ENCODE results near the gene FAM227B.
"Not testable (repeated sequence)": the region's sequence is repeated elsewhere in the genome, so short reads cannot be mapped to it uniquely, and the experiment has no call there.

The FAM227B gene

GRCh38 chr15:49421991-49422390 is 198.6 kb downstream of the FAM227B start:
- Mint-ChIP-seq H3K27me3 (peaks cover 7% of the 10 kb centered on the region), H3K27ac (no peak overlapping the region), H3K4me1 (peaks cover 7% of the 10 kb centered on the region), H3K36me3 (no peaks in the 10 kb centered on the region), H3K9me3 (no peaks in the 10 kb centered on the region), H3K4me3 (peak overlapping the region; percentile 58)
- no peak for ATAC-seq

- Mint-ChIP-seq H3K9me3 (no peaks in the 10 kb centered on the region), H3K4me1 (peaks cover 7% of the 10 kb centered on the region), H3K27me3 (peaks cover 27% of the 10 kb centered on the region), H3K36me3 (no peaks in the 10 kb centered on the region), H3K27ac (no peak overlapping the region), H3K4me3 (no peak overlapping the region)
- no peak for ATAC-seq
Observed at GRCh38 chr15:49418811-49419210, 201.8 kb downstream of the FAM227B start.

- ATAC-seq = no peak
- peaks cover 46% of the 10 kb centered on the region for H3K27me3 Mint-ChIP-seq
- H3K4me1 Mint-ChIP-seq = no peaks in the 10 kb centered on the region
- no peaks in the 10 kb centered on the region for H3K9me3 Mint-ChIP-seq
- H3K27ac Mint-ChIP-seq = no peak overlapping the region
- no peak overlapping the region for H3K4me3 Mint-ChIP-seq
- H3K36me3 Mint-ChIP-seq = no peaks in the 10 kb centered on the region
Observed at GRCh38 chr15:49415638-49416037, 205.0 kb downstream of the FAM227B start.

DNA sequence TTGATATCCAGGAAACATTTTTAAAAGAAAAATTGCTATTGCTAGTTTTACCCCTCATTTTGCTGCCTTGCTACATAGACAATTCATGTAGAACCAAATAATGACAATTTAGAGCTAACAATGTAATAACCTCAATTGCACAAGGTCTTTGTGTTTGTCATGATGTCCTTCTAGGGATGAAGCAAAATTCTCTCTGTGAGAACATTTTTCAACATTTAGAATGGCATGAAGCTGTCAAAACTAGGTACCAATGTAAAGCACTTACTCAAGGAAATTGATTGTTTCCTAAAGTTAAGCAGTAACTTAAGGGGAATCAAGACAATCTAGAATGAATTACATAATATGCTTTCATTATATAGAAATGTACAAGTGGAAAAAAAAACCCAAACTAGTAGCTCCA is 205.5 kb downstream of the FAM227B start:
- Mint-ChIP-seq H3K27ac (no peak overlapping the region), H3K4me3 (no peak overlapping the region), H3K36me3 (no peaks in the 10 kb centered on the region), H3K27me3 (peaks cover 50% of the 10 kb centered on the region), H3K4me1 (no peaks in the 10 kb centered on the region), H3K9me3 (no peaks in the 10 kb centered on the region)
- no peak for ATAC-seq

- no peaks in the 10 kb centered on the region for H3K36me3 Mint-ChIP-seq
- ATAC-seq = no peak
Observed at GRCh38 chr15:49412797-49413196, 207.8 kb downstream of the FAM227B start.

GRCh38 chr15:49410641-49411040 is 210.0 kb downstream of the FAM227B start:
- no peak overlapping the region for H3K27ac Mint-ChIP-seq
- H3K4me3 Mint-ChIP-seq = no peak overlapping the region
- H3K27me3 Mint-ChIP-seq = peaks cover 63% of the 10 kb centered on the region
- ATAC-seq = no peak
- H3K36me3 Mint-ChIP-seq = no peaks in the 10 kb centered on the region
- H3K9me3 Mint-ChIP-seq = no peaks in the 10 kb centered on the region
- no peaks in the 10 kb centered on the region for H3K4me1 Mint-ChIP-seq

More at GRCh38 chr15:49412797-49413196, 207.8 kb downstream of the FAM227B start:
- Mint-ChIP-seq H3K4me1 (no peaks in the 10 kb centered on the region), H3K4me3 (no peak overlapping the region), H3K27ac (no peak overlapping the region), H3K27me3 (peaks cover 69% of the 10 kb centered on the region), H3K9me3 (no peaks in the 10 kb centered on the region)

DNA sequence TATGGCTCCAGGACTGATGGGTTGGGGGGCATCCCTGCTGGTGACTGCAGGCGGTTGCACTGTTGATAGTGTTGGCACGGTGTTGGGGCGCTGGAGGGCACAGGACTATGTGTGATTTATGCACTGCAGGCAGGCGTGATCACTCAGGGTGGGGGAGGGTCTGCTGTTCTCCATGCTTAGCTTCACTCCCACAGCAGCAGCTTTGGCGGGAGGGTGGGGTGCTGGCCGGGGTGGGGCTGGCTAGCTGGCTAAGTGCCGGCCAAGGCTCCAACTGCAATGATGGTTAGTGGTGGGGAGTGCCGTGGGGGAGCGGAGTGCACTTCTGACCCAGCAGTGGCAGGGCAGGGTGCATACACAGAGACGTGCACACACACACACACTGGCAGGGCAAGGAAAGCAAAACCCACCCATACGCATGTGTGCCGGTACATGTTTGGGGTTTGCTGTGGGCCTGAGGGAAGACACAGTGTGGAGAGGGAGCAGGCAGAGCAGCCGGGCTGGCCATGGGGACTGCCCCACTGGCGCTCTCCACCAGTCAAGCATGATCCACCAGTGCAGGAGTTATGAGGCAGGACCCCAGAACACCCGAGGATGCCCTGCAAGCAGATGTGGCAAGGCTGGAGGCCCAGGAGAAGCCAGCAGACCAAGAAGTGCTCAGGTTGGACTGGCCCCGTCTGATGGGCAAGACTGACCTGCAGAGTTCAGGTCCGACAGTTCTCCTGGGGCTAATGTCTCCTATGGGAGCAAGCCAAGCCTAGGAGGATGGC is 214.1 kb downstream of the FAM227B start:
- no peaks in the 10 kb centered on the region for H3K4me1 Mint-ChIP-seq
- H3K4me3 Mint-ChIP-seq = no peak overlapping the region
- no peaks in the 10 kb centered on the region for H3K9me3 Mint-ChIP-seq
- ATAC-seq = peak; percentile 47
- peaks cover 38% of the 10 kb centered on the region for H3K27me3 Mint-ChIP-seq
- H3K36me3 Mint-ChIP-seq = no peaks in the 10 kb centered on the region
- no peak overlapping the region for H3K27ac Mint-ChIP-seq

GRCh38 chr15:49402515-49403296 is 217.9 kb downstream of the FAM227B start:
- H3K36me3 Mint-ChIP-seq, H3K9me3 Mint-ChIP-seq, H3K4me1 Mint-ChIP-seq, ATAC-seq, H3K27me3 Mint-ChIP-seq, H3K4me3 Mint-ChIP-seq, H3K27ac Mint-ChIP-seq: not testable (repeated sequence)

DNA sequence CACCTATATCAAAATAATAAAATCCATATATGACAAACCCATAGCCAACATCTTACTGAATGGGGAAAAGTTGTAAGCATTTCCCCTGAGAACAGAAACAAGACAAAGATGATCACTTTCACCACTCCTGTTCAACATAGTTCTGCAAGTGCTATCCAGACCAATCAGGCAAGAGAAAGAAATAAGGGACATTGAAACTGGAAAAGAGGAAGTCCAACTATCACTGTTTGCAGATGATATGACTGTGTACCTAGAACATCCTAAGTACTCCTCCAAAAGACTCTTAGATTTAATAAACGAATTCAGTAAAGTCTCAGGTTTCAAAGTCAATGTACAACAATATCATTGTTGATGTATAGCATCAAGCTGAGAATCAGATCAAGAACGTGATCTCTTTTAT is 233.1 kb downstream of the FAM227B start:
- Mint-ChIP-seq H3K27me3 (peaks cover 17% of the 10 kb centered on the region), H3K27ac (no peak overlapping the region), H3K36me3 (no peaks in the 10 kb centered on the region), H3K4me3 (no peak overlapping the region), H3K4me1 (no peaks in the 10 kb centered on the region), H3K9me3 (peaks cover 3% of the 10 kb centered on the region)
- peak; percentile 64 for ATAC-seq

DNA sequence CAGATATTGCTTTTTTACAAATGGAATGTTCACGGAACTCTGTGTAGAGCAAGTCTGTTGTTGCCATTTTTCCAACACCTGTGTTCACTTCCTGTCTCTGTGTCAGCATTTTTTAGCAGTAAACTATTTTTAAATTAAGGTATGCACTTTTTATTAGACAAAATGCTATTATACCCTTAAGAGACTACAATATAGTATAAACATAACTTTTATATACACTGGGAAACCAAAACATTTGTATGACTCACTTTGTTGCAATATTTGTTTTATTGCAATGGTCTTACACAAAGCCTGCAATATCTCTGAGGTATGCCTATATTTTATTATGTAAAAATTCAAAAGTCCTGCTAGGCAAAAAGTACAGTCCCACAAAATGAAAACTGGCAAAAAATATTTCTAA is 237.4 kb downstream of the FAM227B start:
- Mint-ChIP-seq H3K9me3 (peaks cover 3% of the 10 kb centered on the region), H3K4me1 (no peaks in the 10 kb centered on the region), H3K36me3 (no peaks in the 10 kb centered on the region), H3K27ac (no peak overlapping the region), H3K4me3 (no peak overlapping the region), H3K27me3 (peaks cover 7% of the 10 kb centered on the region)
- ATAC-seq = no peak

- H3K4me3 Mint-ChIP-seq = no peak overlapping the region
- no peaks in the 10 kb centered on the region for H3K4me1 Mint-ChIP-seq
- H3K27me3 Mint-ChIP-seq = no peaks in the 10 kb centered on the region
- ATAC-seq = no peak
- no peak overlapping the region for H3K27ac Mint-ChIP-seq
- peaks cover 3% of the 10 kb centered on the region for H3K9me3 Mint-ChIP-seq
- no peaks in the 10 kb centered on the region for H3K36me3 Mint-ChIP-seq
Observed at GRCh38 chr15:49382394-49382793, 238.2 kb downstream of the FAM227B start.

DNA sequence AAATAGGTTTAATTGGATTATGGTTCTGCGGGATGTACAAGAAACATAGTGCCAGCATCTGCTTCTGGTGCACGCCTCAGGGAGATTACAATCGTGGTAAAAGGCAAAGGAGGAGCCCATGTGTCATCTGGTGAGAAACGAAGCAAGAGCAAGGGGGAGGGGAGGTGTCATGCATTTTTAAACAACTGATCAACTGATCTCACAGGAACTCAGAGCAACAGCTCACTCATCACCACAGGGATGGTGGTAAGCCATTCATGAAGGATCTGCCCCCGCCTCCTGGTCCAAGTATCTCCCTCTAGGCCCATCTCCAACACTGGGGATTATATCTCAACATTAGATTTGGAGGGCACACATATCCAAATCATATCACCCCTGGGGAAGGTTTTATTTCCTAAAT is 239.7 kb downstream of the FAM227B start:
- Mint-ChIP-seq H3K27ac (no peak overlapping the region), H3K4me1 (no peaks in the 10 kb centered on the region), H3K27me3 (no peaks in the 10 kb centered on the region), H3K36me3 (no peaks in the 10 kb centered on the region), H3K4me3 (no peak overlapping the region), H3K9me3 (no peaks in the 10 kb centered on the region)
- ATAC-seq = no peak

- Mint-ChIP-seq H3K36me3 (no peaks in the 10 kb centered on the region), H3K27me3 (no peaks in the 10 kb centered on the region), H3K27ac (no peak overlapping the region)
Observed at GRCh38 chr15:49379996-49380395, 240.6 kb downstream of the FAM227B start.

GRCh38 chr15:49372366-49372765 is 248.3 kb downstream of the FAM227B start:
- no peak overlapping the region for H3K27ac Mint-ChIP-seq
- ATAC-seq = no peak
- no peaks in the 10 kb centered on the region for H3K27me3 Mint-ChIP-seq
- no peaks in the 10 kb centered on the region for H3K36me3 Mint-ChIP-seq
- H3K4me1 Mint-ChIP-seq = no peaks in the 10 kb centered on the region
- no peak overlapping the region for H3K4me3 Mint-ChIP-seq
- H3K9me3 Mint-ChIP-seq = no peaks in the 10 kb centered on the region

More at GRCh38 chr15:49379996-49380395, 240.6 kb downstream of the FAM227B start:
- H3K4me3 Mint-ChIP-seq = no peak overlapping the region
- ATAC-seq = no peak
- H3K9me3 Mint-ChIP-seq = no peaks in the 10 kb centered on the region
- H3K4me1 Mint-ChIP-seq = no peaks in the 10 kb centered on the region

GRCh38 chr15:49370782-49371181 is 249.8 kb downstream of the FAM227B start:
- H3K4me1 Mint-ChIP-seq = no peaks in the 10 kb centered on the region
- H3K9me3 Mint-ChIP-seq = peaks cover 3% of the 10 kb centered on the region
- ATAC-seq = no peak
- H3K27me3 Mint-ChIP-seq = no peaks in the 10 kb centered on the region
- H3K27ac Mint-ChIP-seq = no peak overlapping the region
- H3K36me3 Mint-ChIP-seq = peaks cover 5% of the 10 kb centered on the region
- H3K4me3 Mint-ChIP-seq = no peak overlapping the region

- Mint-ChIP-seq H3K27ac (no peak overlapping the region), H3K4me3 (no peak overlapping the region), H3K4me1 (peaks cover 6% of the 10 kb centered on the region), H3K9me3 (peaks cover 5% of the 10 kb centered on the region), H3K27me3 (no peaks in the 10 kb centered on the region), H3K36me3 (peaks cover 5% of the 10 kb centered on the region)
- peak; percentile 31 for ATAC-seq
Observed at GRCh38 chr15:49366496-49366895, 254.1 kb downstream of the FAM227B start.

All from stimulated activated memory B cell treated with anti-CD40 and anti-IgM and Interleukin-4, amounts not matched to agents 10 μg/mL and 1 μg/mL and 100 μg/mL, for 72 hours (primary cell).